GM18526 (cell line): ENCODE results near the gene ALDH1A3.
A peak's percentile ranks its signal among the peaks of the same experiment; 100 is the strongest.

Source experiments
- POLR2A ChIP-seq: IDR thresholded peaks from 3 replicates; pipeline ENCODE4 v1.6.1; 2011; ENCODE audit not compliant: insufficient read length; ENCODE audit errors: extremely low read depth

The ALDH1A3 gene

DNA sequence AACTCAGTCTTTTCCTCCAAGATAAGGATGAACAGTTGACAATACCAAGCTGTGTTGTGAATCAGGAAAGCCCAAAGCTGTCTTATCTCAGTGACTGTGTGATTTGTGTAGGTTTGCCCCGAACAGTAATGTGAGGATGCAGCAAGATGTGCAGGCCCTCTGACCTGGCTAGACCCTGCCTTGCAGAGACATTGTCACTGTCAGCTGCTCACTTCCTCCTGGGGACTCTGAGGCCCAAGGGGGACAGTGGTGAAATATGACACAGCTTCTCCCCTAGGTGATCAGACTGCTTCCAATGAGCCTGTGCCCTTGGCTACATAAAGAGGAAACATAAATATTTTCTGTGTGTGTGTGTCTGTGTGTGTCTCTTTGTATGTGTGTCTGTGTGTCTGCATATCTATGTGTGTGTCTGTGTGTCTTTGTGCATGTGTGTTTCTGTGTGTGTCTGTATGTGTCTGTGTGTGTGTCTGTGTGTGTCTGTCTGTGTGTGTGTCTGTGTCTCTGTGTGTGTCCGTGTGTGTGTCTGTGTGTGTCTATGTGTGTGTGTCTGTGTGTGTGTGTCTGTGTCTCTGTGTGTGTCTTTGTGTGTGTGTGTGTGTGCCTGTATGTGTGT lies 61.2 kb downstream of the ALDH1A3 start:
- no peak for TF ChIP-seq POLR2A

DNA sequence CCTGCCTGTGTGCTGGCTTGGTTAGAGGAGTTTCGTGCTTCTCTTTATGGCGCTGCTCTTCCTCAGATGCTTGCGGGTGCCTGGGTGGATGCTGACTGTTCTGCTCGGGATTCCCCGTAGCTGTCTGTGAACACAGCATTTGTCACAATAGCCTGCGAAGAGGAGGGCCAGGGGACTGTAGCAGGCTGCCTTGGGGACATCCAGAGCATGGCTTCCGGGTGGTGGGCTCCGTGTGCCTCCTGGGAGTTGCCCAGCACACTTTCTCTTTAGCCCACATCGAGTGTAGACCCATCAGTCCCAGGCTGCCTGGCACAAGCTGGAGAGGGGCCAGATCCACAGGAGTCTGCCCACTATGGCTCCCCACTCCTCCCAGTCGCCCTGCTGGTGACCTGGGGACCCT lies 61.9 kb downstream of the ALDH1A3 start:
- TF ChIP-seq POLR2A = peak; percentile 38

DNA sequence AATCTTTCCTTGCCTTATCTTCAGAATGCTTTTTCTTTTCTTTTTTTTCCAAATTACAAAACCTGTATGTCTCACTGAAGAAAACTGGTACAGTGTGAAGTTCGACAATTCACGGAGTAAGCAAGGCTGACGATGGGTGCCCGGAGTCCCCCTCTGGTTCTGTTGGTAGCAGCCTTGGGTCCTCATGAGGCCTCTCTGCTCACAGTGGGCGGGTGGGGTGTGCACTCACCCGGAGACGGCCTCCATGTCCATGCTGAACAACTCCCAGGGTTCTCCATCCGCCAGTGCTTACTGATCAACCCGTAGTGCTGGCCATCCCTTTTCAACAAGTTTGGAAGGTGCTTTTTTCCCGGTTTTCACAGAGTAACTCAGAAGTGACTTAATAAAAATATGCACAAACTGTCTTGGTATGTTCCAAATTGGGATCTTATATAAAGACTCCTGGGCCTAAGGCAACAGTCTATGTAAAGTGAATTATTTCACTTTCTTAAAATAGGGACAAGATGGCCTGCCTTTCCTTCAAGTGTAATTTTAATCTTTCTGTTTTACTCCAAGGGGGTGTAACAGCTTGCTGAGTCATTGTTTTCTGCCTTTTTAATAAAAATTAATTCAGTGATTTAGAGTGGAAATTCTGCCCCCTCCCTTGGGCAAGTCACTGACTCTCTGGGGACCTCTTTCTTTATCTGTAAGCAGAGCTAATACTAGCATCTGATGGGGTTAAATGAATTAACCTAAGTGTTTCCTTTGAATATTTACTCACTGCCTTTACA lies 63.2 kb downstream of the ALDH1A3 start:
- TF ChIP-seq POLR2A = no peak

DNA sequence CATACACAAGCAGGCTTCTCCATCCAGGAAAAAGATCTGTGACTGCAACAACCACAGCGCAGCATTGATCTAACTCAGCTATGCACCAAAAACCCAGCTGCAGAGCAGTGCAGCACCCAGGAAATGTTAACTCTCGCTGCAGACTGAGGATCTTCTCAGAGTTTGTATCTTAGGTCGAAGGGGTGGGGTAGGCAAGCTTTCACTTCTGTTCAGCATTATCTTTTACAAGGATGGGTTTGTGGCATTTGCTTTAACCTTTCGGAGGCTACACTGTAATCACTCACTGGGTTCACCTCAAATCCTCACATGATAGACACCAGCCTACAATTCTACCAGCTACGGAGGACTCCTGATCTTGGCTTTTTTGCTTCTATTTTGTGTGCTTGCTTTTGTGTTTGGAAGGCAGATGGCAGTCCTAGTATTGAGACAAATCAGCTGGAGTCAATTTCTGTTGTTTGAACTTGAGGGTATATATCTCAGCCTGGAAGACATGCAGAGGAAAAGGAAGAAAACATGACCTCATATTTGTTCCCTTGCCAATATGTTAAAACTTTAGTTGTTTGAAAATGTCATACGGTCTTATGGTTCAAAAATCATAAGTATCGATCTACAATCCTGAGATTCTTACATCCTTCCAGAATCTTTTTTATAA lies 64.7 kb downstream of the ALDH1A3 start:
- no peak for TF ChIP-seq POLR2A

DNA sequence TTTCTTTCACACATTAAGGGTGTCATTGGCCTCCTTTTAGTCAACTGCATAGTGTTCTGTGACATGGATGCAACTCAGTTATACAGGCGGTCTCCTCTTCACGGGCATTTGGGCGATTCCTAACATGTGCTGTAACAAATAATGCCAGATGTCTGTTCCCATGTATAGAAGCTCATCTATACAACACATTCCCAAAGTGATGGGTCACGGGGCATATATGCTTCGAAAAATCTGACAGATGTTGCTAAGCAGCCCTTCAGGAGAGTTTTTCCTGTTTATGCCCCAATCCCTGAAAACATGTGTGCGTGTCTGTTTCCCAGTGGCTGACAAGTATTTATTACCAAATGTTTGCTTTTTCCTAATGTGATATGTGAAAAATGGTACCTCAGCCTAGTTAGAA lies 65.4 kb downstream of the ALDH1A3 start:
- no peak for TF ChIP-seq POLR2A

DNA sequence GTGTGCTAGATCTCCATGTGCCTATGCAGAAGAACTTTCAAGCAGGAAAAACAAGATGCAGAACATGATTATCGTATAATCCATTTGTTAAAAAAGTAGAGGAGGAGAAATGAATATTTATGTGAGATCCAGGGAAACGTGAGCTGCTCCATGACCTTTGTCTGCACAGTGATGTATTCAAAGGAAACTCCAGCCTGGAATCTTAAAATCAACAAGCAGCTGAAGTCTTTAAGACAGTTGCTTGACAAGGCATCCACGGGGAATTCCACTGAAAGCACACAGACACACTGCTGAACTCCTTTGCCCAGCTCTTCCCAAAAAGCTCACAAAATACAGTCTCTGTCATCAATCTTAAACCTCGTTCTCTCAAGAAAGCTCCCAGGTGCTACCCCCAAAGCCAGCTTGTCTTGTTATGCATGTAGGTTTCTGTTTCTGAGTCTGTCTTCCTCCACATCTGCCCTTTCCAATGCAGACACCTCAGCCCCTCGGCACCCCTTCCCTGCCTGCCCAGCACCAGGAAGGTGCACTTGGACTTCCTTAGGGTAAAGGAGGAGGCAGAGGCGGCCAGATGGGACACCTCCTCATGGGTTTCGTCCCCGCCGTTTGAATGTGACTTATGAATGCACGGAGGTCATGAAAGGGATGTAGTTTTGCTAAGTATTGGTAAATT lies 68.3 kb downstream of the ALDH1A3 start:
- TF ChIP-seq POLR2A = no peak

DNA sequence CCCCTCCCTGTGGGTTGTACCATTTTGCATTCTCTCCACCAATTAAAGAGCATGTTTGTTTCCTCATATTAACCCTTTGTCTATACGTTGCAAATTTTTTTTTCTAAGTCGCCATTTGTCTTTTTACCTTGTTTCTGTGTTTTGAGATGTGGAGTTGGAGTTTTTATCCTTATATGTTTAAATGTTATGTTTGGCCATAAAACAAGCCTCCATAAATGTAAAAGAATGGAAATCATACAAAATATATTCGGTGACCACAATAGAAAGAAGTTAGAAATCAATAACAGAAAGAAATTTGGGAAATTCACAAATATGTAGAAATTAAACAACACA lies 68.8 kb downstream of the ALDH1A3 start:
- TF ChIP-seq POLR2A = no peak

DNA sequence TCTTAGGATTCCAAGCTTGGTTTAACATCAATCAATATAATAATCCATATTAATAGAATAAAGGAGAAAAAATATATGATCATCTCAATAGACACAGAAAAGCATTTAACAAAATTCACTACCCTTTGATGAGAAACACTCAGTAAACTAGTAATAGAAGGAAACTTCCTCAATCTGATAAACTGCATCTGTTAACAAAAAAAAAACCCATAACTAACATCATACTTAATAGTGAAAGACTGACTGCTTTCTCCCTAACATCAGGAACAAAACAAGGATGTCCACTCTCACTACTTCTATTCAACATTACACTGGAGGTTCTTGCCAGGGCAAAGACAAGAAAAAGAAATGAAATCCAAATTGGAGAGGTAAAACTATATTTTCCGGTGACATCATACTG lies 70.1 kb downstream of the ALDH1A3 start:
- TF ChIP-seq POLR2A = no peak

DNA sequence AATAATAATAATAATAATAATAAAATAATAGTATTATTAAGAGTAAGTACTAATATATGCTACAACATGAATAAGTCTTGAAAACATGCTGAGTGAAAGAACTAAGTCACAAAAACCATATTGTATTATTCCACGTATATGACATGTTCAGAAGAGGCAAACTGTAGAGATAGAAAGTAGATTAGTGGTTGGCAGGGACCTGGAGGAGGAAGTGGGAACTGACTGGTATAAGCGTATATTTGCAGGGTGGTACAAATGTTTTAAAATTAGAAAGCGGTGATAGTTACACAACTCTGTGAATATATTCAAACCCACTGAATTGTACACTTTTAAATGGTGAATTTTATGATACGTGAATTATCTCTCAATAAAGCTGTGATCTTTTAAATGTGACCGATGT lies 72.3 kb downstream of the ALDH1A3 start:
- TF ChIP-seq POLR2A = no peak

DNA sequence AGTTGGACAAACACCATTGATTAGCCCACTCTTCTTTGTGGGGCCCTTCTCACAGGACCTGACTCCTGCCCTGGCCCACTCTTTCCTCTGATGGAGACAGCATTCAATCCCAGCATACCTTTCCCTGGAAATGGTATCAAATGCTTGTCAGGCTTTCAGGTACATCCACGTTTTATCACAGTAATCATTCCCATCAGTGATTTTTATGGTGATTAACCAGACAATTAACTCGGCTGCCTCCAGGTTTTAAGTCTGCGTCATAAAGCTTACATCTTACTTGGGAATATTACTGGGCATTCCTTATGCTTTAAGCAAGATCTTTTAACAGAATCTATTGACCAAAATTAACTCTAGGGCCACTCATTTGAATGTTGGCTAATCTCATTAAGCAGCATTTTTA lies 72.9 kb downstream of the ALDH1A3 start:
- TF ChIP-seq POLR2A = no peak

DNA sequence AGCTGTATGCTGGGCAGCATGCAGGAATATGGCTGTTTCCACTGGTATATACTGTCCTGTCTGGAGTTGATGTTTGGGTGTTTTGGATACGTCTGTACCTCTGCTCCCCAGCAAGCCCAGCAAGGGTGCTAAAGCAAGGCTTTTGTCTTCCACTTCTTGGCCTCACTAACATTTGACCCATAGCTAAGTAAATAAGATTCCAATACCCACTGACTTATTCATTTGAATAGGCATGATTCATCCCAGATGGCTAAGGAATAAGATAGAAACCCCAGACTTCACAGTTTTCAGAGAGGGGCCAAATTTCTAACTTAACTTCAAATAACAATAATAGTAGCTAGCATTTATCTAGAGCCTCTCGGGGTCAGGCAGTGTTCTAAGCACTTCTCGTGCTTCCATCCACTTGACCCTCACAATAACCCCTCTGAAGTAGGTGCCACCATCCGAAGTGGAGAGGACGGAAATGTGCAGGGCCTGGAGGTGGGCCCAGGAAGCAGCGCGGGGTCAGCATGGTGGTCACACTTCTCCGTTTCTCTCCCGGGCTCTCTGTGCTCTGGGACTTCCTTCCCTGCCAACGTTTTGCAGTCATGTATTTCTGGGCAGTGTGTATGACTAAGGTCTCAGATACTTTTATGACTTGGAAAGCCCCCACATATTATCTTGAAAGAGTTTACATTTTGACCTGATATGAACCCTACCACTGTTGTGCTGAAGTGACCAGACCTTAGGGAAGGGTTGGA lies 78.9 kb downstream of the ALDH1A3 start:
- TF ChIP-seq POLR2A = no peak

DNA sequence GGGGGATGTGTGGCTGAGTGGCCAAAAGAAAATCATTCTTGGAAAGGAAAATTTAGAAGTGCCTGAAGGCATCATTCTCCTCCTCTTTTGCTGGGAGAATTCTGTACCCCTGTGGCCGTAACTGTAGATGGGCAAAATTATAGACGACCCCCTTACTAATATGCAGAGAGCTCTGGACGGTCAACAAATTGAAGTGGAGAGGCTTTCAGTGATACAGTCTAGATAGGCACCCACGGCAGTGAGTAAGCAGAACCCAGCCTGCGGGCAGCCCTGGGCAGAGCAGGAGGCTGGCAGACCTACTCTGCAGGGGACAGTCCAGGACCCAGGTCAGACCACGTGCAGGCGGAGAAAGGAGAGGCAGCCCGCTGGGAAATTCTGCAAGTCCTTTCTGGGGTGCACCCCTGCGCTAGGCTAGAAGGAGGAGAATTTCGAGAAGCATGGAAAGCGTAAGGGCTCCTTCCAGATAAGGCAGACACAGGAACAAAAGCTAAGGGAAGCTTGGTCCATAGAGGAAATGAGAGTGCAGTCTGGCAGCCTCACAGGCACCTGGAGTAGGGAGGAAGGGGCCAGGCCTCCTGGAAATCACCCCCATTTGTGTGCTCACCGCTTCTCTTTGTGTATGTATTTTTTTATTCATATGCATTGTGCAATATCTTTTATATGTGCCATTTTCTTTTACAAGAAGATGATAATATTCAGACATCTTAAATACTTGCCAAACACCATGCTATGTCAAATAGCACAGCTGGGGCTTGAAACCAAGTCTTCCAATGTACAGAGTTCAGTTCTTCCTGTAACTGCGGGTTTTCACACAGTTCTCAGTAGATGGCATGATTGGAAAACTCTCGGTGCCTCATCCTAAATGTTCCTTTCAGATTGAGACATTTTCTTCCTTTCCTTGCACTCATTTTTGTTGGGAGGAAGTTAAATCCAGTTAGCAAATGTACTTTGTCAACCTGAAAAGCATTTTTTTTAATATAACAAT lies 79.7 kb downstream of the ALDH1A3 start:
- no peak for TF ChIP-seq POLR2A
